Hepatic stellate cell (primary cell): ENCODE results near the gene GAS7.
"Not testable (repeated sequence)": the region's sequence is repeated elsewhere in the genome, so short reads cannot be mapped to it uniquely, and the experiment has no call there.

Source experiments
- DNase-seq: peaks from one replicate; pipeline ENCODE4 v3.0.0; 2011; ENCODE audit warnings: low spot score

The GAS7 gene

DNA sequence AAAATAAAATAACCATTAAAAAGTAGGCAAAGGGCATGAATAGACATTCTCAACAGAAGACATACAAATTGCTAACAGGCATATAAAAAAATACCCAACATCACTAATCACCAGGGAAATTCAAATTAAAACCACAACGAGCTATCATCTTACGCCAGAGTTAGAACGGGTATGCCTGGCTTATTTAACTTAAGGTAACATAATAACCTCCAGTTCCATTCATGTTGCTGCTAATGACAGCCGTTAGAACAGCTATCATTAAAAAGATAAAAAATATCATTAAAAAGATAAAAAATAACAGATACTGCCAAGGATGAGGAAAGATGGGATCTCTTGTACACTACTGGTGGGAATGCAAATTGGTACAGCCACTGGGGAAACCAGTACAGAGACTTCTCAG is 89.3 kb downstream of the GAS7 start:
- DNase-seq: no peak

DNA sequence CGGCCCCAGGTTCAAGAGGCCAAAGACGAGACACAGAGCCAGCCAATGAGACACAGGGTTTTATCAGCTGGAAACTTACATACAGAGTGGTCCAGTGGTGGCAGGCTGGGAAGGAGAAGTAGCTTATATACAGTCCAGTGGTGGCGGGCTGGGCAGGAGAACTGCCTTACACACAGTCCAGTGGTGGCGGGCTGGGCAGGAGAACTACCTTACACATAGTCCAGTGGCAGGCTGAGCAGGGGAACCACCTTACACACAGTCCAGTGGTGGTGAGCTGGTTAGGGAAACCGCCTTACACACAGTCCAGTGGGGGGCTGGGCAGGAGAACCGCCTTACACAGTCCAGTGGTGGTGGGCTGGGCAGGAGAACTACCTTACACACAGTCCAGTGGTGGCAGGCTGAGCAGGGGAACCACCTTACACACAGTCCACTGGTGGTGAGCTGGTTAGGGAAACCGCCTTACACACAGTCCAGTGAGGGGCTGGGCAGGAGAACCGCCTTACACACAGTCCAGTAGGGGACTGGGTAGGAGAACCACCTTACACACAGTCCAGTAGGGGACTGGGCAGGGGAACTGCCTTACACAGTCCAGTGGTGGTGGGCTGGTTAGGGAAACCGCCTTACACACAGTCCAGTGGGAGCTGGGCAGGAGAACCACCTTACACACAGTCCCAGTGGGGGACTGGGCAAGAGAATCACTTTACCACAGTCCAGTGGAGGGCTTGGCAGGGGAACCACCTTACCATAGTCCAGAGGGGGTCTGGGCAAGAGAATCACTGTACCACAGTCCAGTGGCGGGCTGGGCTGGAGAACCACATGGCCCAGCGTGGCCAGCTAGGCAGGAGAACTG is 90.9 kb downstream of the GAS7 start:
- DNase-seq: no peak

DNA sequence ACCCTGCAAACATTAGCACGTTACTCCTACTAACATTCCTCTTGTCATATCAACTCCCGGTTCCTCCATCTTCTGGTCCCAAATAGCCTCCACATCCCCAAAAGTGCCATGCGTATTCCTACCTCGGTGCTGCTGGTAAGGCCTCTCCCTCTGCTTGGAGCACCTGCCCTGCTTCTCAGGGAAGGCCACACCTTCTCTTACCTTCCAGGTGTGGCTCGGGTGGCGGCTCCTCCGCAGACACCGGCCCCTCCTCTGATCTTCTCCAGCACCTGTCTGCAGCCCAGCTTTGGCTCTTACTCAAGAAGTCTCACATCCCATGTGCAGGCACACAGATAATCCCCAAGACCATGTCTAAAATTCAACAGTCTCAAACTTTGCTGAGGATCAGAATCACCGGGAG is 92.3 kb downstream of the GAS7 start:
- DNase-seq: no peak

DNA sequence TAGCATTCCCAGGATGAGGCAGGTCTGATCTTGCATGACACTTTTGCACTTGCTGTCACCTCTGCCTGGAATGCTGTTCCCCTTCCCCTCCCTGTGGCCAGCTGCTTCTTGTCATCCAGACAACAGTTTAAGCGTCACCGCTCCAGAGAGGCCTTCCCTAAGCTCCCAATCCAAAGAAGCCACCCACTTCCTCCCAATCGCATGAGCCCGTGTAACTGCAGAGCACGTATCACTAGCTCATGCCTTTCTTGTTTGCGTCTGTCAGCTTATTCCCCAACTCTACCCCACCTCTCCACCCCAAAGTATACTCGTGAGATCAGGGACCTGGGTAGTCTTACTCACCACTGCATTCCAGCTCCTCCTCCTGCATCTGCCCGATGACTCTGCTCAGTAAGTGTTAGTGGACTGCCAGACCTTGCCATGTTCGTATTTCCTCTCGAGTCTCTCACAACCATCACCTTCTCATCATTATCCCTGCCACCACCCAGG is 92.8 kb downstream of the GAS7 start:
- DNase-seq: no peak

DNA sequence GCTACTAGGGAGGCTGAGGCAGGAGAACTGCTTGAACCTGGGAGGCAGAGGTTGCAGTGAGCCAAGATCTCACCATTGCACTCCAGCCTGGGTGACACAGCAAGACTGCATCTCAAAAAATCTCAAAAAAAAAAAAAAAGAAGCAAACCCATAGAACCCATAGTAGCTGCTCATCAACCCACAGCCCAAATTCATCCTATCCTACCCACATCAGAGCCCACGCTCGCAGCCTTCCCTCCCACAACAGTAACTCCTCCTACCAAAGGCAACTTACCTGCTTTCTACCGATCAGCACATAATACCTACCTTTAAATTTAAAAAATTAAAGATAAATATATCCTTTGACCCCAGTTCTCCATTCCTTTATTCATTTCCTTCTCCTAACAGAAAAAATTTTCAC is 94.7 kb downstream of the GAS7 start:
- no peak for DNase-seq

DNA sequence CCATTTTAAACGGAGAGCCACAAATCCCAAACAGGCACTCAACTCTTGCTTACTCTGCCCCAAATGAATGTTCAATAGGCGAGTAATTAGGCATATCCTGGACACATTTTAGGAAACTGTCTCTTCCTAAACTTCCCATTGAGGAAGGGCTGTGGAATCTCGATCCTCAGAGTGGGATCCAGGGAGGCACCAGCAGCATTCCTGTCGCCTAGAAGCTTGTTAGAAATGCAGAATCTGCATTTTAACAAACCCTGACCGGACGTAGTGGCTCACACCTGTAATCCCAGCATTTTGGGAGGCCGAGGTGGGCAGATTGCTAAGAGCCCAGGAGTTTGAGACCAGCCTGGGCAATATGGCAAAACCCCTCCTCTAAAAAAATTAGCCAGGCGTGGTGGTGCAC is 95.6 kb downstream of the GAS7 start:
- DNase-seq: no peak

DNA sequence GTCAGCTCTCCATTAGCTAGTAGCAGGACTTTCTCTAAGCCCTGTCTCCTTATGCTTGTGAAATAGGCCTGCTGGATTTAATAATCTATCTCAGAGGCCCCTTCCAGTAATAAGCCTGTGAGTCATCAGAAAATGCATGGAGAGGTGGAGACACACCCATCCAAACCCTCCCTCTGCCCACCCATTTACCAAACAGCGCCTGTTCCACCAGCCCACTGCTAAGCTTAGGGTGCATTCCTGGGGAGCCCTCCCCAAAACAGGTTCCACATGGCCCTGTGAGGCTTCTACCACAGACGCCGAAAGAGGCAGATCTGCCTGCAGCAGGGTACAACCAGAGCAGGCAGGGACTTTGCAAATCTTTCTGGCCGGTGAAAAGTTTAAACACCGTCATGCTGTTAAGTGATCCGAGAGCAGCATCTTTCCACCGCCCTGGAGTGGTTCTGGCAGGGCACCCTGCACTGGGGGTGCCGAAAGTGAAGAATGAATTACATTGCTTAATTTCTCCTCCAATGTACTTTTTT is 99.3 kb downstream of the GAS7 start:
- DNase-seq: no peak

DNA sequence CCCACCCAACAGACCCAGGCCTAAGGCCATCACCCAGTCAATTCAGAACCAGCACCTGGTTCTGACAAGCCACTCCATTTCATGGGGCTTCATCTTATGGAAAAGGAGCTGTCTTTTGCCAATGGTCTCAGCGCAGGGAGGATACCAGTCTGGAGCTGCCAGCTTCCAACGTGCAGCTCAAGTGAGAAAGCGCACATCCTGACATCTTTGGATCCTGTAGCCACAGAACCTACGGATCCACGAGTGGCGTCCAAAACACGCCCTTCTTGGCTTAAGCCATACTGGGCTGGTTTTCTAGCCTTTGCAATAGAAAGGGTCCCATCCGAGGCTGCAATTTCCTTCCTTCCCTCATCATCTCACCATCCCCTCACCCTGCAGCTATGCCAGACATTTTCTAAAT is 101.8 kb downstream of the GAS7 start:
- DNase-seq: no peak

DNA sequence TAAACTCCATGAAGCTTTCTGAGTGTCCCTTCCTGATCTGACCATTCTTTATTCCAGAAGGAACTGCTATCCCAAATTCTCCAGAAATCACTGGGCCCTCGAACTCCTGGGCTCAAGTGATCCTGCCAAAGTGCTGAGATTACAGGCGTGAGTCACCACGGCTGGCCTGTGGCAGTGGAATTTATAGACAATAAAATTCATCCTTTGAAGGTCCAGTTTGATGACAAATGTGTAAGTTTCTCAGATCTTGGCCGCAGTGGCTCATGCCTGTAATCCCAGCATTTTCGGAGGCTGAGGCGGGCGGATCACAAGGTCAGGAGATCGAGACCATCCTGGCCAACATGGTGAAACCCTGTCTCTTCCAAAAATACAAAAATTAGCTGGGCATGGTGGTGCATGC is 103.1 kb downstream of the GAS7 start:
- not testable (repeated sequence) for DNase-seq

DNA sequence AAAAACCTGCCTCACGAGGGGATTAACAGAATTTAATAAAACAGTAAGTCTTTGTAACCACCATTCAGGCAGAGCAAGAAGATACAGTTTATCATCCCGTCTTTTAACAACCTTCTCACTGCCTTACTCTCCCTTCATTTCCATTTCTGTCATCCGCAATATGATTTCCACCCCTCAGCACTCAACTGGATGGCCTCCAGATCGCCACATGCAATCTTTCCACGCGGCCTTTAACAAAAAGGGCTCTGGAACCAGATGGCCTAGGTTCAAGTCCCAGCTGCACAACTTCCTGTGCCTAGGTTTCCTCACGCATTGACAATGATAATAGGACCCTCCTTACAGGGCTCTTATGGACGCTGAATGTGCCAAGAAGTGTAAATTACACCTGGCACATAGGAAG is 103.6 kb downstream of the GAS7 start:
- DNase-seq: no peak

DNA sequence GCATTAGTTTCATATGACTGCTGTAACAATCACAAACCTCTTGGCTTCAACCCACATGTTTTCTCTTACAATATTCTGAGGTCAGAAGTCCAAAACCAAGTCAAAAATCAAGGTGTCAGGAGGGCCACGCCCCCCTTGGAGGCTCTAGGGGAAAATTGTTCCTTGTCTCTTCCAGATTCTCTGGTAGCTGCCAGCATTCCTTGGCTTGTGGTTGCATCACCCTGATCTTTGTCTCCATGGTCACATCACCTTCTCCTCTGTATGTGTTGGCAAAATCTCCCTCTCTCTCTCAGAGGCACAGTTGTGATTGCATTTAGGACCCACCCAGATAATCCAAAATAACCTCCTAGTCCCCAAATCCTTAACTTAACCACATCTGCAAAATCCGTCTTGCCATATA is 105.8 kb downstream of the GAS7 start:
- no peak for DNase-seq

DNA sequence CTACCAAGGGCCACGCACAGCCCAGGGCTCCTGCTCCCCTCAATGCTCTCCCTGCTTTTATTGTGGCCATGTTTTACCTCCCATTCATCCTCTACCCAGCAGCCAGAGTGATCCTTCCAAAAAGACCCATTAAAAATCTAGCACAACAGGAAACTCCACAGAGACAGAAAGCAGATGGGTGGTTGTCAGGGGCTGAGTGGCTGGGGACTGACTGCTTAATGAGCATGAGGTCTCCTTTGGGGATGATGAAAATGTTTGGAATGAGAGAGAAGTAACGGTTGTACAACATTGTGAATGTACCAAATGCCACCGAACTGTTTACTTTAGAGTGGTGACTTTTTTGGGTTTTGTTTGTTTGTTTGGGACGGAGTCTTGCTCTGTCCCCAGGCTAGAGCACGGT is 107.4 kb downstream of the GAS7 start:
- no peak for DNase-seq

DNA sequence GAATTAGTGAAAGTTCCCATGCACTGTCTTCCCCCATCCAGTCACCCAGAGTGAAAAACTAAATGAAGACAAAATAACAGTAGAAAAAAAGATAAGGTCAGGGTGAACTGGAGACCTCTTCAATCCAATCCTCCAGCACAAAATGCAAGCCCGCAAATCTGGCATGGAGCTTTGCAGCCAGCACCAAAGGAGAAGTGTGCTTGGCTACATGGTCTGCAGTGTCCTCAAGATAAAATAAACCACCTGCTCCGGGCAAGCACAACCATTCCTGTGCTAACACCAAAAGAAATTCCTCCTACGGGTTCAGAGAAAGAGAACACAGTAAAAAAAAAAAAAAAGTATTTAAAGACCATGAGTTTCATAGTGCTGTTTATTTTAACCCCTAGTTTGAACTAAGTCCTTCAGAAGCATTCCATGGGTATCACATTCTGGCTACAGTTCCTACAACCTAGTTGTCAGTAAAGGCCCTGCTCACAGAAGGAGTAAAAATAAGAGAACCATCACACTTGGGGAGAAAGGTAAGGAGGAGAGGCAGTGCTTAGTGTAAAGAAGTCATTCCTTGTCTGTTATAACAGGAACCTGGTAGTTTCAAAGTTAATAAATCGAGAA is 109.1 kb downstream of the GAS7 start:
- DNase-seq: no peak

DNA sequence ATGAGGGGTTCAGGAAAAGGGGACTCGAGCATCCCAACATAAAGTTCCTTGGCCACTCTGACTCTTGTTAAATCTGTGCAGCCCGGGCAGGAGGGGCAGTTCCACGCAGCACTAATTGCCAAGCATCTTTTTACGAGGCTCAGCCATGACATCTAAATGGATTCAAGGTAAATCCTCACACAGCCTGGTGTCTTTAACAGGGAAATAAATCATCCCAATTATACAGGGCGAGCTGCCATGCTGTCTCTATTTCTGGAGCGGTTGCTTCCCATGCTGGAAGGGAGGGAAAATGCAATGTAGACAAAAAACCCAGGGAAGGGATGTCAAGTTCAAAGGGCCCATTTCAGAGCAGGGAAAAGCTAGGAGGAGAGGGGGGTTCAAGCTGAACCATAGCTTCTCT is 110.0 kb downstream of the GAS7 start:
- DNase-seq: no peak

DNA sequence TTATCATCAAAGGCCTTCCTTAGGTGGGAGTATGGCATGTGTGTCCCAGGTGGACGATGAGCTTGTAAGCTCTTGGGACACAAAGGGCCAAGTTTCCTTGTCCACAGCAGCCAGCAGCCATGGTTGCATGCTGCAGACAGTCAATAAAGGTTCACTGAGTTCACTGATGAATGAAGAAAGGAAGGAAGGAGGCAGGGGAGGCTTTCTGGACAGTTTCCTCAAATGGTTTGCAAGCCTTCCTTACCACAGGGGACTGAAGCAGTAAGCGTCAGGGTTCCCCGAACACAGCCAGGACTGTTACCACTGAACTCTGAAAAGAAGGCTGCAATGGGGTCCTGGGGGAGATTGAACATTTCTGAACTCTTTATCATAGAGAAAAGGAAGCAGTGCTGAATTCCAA is 111.1 kb downstream of the GAS7 start:
- no peak for DNase-seq

DNA sequence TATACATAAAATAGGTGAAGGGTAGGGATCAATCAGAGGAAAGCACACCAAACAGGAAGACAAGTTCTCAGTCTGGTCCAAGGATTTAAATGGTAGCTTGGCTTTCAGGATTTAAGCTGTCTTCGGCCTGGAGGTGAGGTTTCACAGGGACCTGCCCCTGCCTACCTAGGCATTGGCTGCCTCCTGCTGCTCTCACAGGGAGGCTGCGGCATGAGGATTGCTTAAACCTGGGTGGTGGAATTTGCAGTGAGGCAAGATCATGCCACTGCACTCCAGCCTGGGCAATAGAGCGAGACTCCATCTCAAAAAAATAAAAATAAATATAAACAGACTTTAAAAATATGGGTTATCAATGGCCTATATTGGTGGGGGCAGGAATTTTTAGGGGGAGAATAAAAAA is 114.5 kb downstream of the GAS7 start:
- DNase-seq: no peak

DNA sequence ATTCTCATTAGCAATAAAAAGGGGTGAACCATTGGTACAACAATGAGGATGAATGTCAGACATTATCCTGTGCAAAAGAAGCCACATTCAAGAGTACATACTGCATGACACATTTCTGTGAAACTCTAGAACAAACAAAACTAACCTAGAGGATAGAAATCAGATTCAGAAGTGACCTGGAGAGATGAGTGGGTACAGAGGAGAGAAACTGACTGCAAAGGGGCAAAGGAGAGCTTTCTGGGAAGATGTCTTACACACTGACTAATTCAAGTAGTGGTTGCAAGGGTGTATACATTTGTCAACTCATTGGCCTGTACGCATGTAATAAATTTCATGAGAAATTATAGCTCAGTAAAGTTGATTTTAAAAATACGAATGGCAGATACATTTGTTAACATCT is 115.6 kb downstream of the GAS7 start:
- no peak for DNase-seq

DNA sequence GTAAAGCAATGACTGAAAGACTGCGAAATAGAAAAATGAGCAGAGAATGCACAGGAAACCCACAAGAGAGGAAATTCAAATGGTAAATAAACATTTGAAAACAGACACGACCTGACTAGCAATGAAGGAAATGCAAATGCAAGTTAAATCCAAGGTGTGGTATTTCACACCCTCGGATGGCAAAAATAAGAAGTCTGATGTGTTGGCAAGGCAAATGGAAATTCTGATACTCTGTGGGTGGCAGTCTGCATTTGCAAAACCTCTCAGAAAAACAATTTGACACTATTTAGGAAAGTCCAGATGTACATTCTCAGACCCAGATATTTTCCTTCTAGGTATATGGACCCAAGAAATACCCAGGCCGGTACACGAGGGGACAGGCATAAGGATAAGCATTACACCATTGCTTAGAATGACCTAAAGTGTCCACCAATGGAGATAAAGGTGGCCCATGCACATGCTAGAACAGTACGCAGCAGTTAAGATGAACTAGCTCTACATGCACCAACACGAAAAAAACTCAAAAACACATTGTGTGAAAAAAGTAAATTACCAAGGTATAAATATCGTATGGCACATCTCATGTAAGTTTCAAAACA is 116.7 kb downstream of the GAS7 start:
- DNase-seq: no peak

DNA sequence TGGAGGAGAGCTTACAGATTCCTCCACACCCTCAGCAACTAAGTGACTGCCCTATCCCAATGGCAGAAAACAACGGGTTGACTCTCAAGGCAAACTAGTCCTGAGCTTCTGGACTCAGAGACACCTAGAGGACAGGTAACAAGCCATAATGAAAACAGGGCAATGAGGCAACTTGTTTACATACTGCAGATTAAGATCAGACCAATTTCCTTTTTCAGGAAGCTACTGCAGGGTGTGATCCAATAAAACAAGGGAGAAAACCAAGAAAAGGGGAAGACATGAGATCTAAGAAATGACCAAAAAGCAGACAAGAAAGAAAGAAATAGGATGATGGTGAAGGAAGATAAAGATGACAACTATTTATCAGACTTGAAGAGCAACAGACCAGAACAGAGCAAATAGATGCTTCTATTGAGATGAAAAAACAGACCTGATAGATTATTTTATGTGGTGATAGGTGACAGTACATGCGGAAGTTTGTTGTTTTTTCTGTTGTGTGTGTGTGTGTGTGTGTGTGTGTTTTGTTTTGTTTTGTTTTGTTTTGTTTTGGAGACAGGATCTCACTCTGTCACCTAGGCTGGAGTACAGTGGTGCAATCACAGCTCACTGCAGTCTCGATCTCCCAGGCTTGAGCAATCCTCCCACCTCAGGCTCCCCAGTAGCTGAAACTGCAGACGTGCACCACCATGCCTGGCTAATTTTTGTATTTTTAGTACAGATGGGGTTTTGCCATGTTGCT is 120.7 kb downstream of the GAS7 start:
- DNase-seq: no peak

DNA sequence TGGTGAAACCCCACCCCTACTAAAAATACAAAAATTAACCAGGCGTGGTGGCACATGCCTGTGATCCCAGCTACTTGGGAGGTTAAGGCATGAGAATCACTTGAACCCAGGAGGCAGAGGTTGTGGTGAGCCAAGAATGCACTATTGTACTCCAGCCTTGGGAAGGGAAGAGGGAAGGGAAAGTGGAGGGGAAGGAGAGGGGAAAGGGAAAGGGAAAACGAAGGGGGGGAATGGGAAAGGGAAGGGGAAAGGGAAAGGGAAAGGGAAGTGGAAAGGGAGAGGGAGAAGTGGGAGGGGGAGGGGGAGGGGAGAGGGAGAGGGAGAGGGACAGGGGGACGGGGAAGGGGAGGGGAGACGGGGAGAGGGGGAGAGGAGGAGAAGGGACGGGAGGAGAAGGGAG is 122.5 kb downstream of the GAS7 start:
- no peak for DNase-seq

DNA sequence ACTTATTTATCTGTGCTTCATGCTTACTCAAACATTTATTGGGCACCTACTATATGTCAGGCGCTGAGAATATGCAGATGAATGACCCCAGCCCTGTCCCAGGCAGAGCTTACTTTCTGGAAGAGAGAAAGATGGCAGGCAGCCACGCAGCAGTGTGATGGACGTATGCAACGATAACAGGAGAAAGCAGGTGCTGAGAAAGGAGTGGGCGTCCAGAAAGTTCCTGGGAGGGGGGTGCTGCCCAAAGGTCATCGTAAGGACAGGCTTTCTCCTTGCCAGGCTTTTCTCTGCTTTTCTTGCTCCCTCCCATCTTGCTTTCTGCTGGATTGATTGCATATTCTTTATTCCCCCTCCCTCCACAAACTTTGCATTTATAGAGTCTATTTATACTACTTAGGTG is 124.5 kb downstream of the GAS7 start:
- DNase-seq: no peak
